Nucleus accumbens (tissue), 56 donors: Measurements from ENCODE around the gene MYO1G.
"Not testable (repeated sequence)": the region's sequence is repeated elsewhere in the genome, so short reads cannot be mapped to it uniquely, and the experiment has no call there.

Source experiments
- DNase-seq, 56 donors: peaks; one replicate each; lab custom pipeline; 2025; lab: John Stamatoyannopoulos, UW

Gene MYO1G

GRCh38 chr7:45000093-45001032 is 21.5 kb upstream of the MYO1G start, which contains the start of gene CCM2:
TSS of gene CCM2 (plus strand) at chr7:45000201. CDS start at chr7:45000334, 133 bp downstream.
- peak in 3 of 56 donors; percentile 24 to 60 (median 49) for DNase-seq

DNA sequence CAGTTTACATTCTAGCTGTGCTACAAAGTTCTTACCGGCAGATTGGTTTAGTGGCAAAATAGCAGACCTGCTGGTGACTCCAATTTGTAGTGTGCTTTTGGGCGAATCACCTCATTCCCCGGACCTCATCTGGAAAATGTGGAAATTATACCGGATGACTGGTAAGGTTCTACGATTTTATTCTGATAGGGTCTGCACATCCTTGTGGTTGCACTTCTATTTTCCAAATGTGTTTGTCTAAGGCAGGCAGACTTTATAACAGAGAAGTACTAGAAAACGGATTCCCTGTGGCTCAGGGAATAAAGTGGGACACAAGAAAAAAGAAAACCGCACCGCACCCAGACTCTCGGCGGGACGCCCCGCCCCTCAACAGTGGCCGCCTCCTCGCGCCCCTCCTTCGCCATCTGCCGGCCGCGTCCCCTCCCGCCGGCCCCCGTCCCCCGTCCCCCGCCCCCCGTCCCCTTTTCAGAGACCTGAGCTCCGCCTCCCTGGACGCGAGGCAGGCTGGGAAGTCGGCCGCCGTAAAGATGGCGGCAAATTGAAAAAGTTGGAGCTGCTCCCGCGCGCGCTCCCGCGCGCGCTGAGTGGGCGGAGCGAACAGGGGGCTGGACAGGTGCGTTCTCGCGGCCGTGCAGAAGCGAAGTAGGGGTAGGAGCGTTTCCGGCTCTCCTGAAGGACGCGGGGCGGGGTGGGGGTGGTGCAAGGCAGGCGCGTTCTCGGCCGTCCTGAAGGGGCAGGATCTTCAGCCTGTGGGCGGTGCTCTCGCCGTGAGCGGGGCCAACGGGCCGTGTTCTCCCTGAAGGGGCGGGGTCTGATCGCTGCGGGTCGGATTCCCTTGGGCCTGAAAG is 20.7 kb upstream of the MYO1G start:
- DNase-seq: peak; percentile 84 to 100 (median 99)

DNA sequence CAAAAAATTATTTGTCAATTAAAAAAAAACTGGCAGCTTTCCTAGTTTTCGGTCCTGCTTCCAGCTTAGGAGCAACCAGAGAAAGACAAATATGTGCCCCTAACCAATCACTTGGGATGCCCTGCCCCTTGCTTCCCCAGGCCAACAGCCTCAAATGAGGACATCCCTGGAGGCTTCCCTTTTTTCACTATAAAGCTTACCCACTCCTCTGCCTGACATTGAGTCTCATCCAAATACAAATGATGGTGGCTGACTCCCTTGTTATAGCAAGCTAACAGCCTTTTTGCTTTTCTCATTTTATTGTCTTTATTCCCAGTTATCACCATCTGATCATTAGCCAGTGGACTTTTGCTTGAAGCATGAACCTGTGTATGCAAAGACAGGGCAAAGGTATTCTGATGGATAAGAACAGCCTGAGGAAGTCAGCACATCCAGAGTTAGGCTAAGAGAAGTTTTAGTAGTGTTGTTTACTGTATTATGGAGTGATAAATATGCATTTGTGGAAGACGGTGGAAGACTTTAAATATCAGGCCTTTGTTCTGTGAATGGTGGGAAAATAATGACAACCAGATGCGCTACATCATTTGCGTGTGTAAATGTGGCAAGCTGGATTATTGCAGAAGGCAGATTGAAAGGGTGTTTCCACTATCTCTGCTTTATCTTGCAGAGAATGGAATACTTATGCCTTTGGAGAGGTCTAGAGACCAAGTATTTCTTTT is 19.5 kb upstream of the MYO1G start:
- no peak for DNase-seq

DNA sequence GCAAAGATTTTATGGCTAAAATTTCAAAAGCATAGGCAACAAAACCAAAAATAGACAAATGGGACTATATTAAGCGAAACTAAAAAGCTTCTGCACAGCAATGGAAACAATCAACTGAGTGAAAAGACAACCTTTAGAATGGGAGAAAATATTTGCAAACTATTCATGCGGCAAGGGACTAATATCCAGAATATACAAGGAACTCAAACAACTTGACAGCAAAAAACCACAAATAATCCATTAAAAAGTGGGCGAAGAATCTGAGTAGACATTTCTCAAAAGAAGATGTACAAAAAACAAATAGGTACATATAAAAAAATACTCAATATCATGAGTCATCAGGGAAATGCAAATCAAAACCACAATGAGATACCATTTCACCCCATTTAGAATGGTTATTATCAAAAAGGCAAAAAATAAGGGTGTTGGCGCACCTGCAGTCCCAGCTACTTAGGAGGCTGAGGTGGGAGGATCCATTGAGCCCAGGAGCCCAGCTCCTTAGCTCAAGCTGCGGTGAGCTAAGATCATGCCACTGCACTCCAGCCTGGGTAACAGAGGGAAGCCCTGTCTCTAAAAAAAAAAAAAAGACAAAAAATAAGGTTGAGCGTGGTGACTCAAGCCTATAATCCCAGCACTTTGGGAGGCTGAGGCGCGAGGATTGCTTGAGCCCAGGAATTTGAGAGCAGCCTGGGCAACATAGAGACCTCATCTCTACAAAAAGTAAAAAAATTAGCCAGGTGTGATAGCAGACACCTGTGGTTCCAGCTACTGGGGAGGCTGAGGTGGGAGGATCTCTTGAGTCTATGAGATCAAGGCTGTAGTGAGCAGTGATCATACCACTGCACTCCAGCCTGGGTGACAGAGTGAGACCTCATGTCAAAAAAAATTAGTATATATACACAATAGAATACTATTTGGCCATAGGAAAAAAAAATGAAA is 17.0 kb upstream of the MYO1G start:
- DNase-seq: no peak

GRCh38 chr7:44994877-44995554 is 16.2 kb upstream of the MYO1G start:
- DNase-seq: no peak

GRCh38 chr7:44992004-44992795 is 13.4 kb upstream of the MYO1G start:
- DNase-seq: not testable (repeated sequence)

GRCh38 chr7:44990109-44991023 is 11.6 kb upstream of the MYO1G start:
- DNase-seq: peak in 12 of 56 donors; percentile 9 to 46 (median 24)

DNA sequence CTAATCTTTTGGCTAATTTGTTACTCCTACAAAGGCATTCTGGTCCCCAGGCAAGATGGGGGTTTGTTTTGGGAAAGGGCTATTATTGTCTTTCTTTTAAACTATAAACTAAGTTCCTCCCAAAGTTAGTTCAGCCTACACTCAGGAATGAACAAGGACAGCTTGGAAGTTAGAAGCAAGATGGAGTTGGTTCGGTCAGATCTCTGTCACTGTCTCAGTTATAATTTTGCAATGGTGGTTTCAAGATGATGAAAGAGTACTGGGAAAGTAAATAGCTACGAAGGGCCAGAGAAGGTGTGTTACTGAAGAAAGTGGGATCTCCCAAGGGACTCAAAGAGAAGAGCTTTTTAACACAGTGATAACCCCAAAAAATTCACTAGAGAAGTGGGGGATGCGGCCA is 10.3 kb upstream of the MYO1G start:
- no peak for DNase-seq

DNA sequence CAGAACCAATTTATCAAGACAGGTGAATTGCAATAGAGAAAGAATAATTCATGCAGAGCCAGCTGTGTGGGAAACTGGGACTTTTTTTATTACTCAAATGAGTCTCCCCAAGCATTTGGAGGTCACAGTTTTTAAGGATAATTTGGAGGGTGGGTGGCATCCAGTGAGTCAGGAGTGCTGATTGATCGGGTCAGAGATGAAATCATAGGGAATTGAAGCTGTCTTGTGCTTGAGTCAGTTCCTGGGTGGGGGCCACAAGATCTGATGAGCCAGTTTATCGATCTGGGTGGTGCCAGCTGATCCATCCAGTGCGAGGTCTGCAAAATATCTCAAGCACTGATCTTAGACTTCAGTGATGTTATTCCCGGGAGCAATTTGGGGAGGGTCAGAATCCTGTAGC is 9.9 kb upstream of the MYO1G start:
- DNase-seq: peak in 3 of 56 donors; percentile 8 to 11 (median 10)

- no peak for DNase-seq
These were observed 9.2 kb upstream of the MYO1G start for GRCh38 chr7:44987996-44988395.

DNA sequence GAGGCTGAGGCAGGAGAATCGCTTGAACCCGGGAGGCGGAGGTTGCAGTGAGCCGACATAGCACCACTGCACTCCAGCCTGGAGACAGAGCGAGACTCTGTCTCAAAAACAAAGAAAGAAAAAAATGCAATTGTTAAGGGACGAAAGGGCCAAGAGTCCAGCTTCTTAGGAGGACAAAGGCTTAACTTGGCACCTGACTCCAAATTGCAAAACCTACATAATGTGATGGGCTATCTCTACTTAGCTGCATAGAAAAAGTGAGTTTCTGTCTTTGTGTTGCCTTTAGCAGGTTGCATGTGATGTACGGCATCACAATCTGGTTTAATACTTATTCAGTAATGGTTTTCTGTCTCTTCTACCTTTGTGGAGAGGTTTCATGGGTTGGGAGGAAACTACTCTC is 8.6 kb upstream of the MYO1G start:
- no peak for DNase-seq

DNA sequence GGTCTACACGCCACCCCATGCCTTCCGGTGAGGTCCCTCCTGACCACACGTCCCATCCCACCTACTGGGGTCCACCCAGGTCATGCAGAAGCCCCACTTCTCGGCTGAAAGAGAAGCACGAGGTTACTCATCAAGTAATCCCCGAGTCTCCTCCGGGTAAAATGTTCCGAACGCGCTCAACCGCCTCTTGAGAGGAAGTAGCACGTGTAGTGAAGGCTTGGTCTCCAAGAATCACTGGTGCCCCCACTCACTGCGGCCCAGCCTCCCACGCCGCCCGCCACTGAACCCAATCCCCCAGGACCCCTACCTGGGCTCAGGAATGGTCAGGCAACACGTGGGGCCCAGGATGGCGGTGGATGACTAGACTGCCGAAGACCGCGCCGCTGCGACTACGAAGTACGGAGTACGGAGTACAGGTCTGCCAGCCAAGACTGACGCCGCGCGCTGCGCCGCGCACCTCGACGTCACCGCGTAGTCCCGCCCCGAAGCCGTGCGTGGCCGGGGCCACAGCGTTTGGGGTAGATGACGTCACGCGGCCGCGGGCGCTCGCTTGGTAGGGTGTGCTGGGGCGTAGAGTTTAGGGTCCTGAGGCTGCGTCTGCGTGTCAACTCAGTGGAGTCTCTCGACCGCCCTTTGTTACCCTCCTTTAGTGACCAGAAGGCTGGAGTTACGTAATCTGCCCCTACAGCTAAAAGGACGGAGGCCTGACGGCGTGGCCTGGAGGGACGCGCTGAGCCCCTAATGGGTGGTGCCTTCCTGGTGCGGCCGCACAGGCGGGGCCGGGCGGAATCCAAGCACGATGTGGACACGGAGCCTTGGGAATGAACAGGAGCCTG is 7.6 kb upstream of the MYO1G start:
- peak; percentile 46 to 95 (median 82) for DNase-seq

DNA sequence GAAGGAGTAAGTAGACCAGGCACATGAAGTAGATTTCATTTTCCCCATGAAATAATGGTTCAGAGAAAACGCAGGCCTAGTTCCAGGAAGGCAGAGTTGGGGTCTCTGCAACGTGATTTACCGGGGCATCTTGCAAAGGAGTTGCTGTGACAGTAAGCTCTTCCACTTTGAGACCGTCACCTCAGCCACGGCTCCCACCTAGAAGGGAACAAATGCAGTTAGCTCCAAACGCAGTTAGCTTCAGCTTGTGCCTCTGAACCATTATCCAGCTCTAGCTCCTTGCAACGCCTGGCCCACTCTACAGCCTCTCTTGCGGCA is 7.0 kb upstream of the MYO1G start:
- peak in 1 of 56 donors; percentile 47 for DNase-seq

DNA sequence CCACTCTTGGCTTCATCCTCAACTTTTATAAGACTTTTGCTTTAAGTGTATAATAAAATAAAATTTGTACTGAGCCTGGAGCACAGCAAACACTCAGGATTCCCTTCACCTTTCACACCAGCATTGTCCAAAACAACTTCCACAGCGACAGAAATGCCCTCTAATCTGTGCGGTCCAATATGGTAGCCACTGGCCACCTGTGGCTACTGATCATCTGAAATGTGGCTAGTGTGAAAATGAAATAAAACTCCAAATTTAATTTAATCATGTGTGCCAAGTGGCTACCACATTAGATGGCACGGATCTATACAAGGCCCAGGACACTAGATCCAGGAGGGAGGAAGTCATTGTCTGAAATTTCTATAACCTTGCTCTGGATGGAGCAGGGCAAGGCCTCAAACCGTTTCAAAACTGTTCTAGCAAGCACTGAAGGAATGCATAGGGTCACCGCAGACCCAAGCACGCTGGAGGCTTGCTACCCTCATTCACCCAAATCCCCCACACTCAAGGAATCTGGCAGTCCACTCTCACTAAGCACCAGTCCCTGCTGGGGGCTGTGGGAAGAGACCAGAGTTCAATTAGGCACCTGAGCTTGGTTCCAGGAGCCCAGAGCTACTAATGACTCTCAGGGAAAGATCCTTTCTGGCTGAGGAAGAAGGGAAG is 6.3 kb upstream of the MYO1G start:
- no peak for DNase-seq

DNA sequence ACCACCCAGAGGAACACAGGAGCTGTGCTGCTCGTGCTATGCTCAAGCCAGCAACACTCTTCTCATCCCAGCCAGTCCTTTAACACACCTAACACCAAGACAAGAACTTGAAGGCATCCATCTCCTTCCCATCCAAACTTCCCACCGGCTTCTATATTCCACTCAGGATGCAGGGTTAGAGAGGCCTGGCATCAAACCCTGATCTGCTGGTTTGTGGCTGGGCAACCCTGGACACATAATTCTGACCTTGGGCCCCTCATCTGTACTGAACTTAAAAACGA is 5.6 kb upstream of the MYO1G start:
- DNase-seq: no peak
